GM21515 (cell line): ENCODE results near the gene FAM20B.
"Not testable (repeated sequence)": the region's sequence is repeated elsewhere in the genome, so short reads cannot be mapped to it uniquely, and the experiment has no call there.

ENCODE experiments used
- ATAC-seq: cut with Tn5 transposase; IDR thresholded peaks from one replicate; pipeline ENCODE4 v1.9.1; 2021; ENCODE audit not compliant: unreplicated experiment

The FAM20B gene

DNA sequence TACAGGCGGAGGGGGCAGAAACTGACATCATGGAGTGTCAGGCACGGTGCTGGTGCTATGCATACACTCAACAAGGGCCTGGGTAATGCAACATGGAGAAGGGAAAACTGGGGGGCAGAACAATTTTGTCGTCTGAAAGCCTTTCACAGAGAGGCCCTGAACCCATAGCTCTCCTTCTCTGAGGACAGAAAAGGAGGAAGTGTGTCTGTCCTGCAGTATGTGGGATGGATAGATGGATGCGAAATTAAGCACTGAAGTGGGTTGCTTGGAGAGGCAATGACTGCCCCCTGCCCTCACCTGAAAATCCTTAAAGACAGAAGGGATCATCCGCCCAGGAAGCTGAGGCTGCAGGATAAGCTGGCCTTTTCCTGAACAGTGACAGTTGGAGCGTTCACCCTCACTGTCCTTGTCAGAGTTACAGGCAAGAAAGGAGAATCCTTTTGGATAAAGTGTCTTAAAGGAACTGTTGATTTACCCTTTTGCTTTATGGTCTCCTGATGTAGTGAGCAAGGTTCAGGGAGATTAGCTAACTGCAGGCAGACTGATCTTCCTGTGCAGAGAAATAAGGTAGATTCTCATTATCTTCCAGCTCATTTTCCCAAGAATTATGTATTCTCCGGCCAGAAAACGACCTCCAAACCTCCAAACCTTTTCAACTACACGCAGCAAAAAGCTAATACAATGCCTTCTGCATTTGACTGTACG is 1.6 kb upstream of the FAM20B start:
- ATAC-seq: no peak

DNA sequence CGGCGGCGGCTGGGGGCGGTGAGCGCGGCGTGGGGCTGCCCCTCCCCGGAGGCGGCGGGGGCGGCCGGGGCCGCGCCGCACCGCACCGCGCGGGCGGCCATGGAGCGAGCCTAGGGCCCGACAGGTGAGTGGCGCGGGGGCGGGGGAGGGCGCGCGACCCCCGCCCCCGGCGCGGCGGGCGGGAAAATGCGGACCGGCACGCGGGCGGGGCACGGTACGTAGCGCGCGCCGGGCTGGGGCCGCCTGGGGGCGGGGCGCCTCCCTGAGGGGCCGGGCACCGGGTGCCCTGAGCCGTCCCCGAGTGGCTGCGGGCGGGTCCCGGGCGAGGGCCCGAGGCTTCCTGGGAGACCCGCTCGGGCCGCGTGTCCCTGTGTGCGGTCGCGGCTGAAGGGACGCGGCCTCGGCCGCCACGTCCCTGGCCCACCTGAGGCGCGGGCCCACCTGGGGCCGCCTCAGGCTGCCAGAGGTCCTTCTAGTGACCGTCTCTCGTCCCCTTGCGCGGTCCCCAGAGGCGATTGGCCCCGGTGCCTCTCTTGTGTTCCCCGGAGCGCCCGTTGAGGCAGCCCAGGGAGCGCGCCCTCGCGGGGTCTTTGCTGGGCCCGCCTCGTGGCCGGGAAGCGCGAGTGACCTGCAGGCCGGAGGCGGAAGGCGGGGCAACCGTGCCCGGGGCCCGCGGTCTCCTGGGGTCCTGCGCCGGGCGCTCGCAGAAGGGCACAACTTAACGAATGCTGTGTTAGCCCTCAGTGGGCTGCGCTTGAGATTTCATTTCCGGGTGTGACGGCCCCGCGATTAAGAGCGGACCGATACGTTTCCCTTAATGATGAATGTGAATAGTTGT is 500 bp downstream of the FAM20B start:
- ATAC-seq: peak; percentile 66

GRCh38 chr1:179026813-179027669 is 1.3 kb downstream of the FAM20B start:
- ATAC-seq: no peak

- no peak for ATAC-seq
Observed at GRCh38 chr1:179029321-179029759, 3.6 kb downstream of the FAM20B start.

GRCh38 chr1:179030130-179030529 is 4.4 kb downstream of the FAM20B start:
- no peak for ATAC-seq

- ATAC-seq: no peak
Observed at GRCh38 chr1:179030683-179031082, 5.0 kb downstream of the FAM20B start.

GRCh38 chr1:179031284-179031683 is 5.6 kb downstream of the FAM20B start:
- ATAC-seq: no peak

- ATAC-seq: no peak
Observed at GRCh38 chr1:179031855-179032513, 6.3 kb downstream of the FAM20B start.

DNA sequence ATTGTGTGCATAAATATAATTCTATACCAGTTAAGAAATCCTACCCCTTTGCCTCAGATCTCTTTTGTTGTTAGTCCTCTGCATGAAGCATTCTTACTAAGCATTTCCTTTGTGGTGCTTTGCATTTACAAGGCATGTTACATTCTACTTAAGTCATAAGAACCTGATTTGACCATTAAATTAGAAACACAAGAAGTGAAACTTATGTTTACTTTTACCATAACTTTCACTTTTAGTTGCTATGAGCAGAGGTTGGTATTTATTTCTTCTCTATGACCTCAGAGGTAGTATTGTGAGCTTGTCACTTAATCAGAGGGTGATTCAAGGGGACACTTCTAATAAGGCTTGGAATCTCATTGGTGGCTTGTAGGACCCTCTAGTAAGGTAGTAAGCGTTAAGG is 9.0 kb downstream of the FAM20B start:
- peak; percentile 77 for ATAC-seq

GRCh38 chr1:179036844-179037465 is 11.3 kb downstream of the FAM20B start:
- ATAC-seq: peak; percentile 52

GRCh38 chr1:179038528-179039281 is 13.0 kb downstream of the FAM20B start:
- ATAC-seq: no peak

DNA sequence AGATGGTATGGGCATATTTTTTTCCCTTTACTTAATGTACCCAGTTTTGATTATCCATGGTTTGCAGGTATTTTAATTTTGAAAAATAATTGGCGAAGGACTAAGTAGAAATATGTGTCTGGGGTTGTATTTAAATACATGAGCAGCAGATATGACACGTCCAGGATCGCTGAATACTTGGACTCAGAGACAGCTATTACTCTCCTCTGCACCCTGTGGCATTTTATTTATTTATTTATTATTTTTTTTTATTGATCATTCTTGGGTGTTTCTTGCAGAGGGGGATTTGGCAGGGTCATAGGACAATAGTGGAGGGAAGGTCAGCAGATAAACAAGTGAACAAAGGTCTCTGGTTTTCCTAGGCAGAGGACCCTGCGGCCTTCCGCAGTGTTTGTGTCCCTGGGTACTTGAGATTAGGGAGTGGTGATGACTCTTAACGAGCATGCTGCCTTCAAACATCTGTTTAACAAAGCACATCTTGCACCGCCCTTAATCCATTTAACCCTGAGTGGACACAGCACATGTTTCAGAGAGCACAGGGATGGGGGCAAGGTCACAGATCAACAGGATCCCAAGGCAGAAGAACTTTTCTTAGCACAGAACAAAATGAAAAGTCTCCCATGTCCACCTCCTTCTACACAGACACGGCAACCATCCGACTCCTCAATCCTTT is 13.9 kb downstream of the FAM20B start:
- ATAC-seq: not testable (repeated sequence)

- ATAC-seq: not testable (repeated sequence)
Observed at GRCh38 chr1:179040175-179040551, 14.5 kb downstream of the FAM20B start.

GRCh38 chr1:179042087-179042486 is 16.4 kb downstream of the FAM20B start:
- ATAC-seq: no peak

- no peak for ATAC-seq
Observed at GRCh38 chr1:179042700-179043099, 17.0 kb downstream of the FAM20B start.

- ATAC-seq: no peak
Observed at GRCh38 chr1:179043266-179043665, 17.6 kb downstream of the FAM20B start.

GRCh38 chr1:179043907-179044306 is 18.2 kb downstream of the FAM20B start:
- ATAC-seq: no peak

GRCh38 chr1:179046808-179047635 is 21.3 kb downstream of the FAM20B start:
- no peak for ATAC-seq
